ENCODE measurements around the gene PPP1R14B.

DNA sequence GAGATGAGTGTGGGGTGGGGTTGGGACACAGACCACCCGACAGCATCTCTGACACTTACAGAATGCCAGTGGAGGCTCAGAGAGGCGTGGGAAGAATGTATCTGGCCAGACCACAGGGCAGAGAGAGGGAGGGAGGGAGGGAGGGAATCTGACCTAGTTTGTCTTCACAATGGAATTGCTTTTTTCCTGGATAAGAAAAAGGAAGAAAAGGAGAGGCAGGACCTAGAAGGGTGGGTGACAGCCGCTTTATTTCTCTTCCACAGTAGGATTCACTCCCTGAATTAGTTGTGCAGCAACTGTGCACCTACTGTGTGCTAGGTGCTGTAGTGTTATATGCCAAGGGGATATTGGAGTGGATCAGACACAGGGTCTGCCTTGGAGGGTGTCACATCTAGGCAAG lies 48.0 kb upstream of the PPP1R14B start:
- TF ChIP-seq POLR2AphosphoS5 (IDR thresholded peaks at IDR 0.05; ENCODE audit: borderline replicate concordance, low read depth, low read length) (no peak), EZH2 (IDR thresholded peaks at IDR 0.05) (no peak), FOXP2 (optimal IDR thresholded peaks at IDR 0.05; ENCODE audit: control extremely low read depth, extremely low read length, insufficient read depth) (no peak)
